ENCODE data around the gene TRIM27.
A peak's percentile ranks its signal among the peaks of the same experiment; 100 is the strongest.

Gene TRIM27

GRCh38 chr6:28922004-28922820 lies 1.6 kb downstream of the TRIM27 start:
- Histone ChIP-seq H3K27ac (ENCODE audit: low read depth in 2 of 2, low read length in 2 of 2) (peak overlapping the region; percentile 94 to 97), H3K36me3 (ENCODE audit: control insufficient read depth in 2 of 2, insufficient read depth in 2 of 2, low read length in 2 of 2) (peaks cover 30 to 32% of the 10 kb centered on the region in 2 donors), H3K4me1 (ENCODE audit: control insufficient read depth in 2 of 2, insufficient read depth in 2 of 2, low read length in 2 of 2) (peaks cover 10 to 13% of the 10 kb centered on the region in 2 donors), H3K27me3 (ENCODE audit: control insufficient read depth in 2 of 2, insufficient read depth in 2 of 2, low read length in 2 of 2) (no peaks in the 10 kb centered on the region), H3K4me3 (ENCODE audit: low read length in 2 of 2) (peak overlapping the region; percentile 79 to 85), H3K9ac (ENCODE audit: low read depth in 1 of 2, low read length in 2 of 2) (peak overlapping the region; percentile 94 to 95), H3K9me3 (ENCODE audit: control insufficient read depth in 2 of 2, low read length in 2 of 2) (no peaks in the 10 kb centered on the region)

GRCh38 chr6:28920281-28920680 lies 3.5 kb downstream of the TRIM27 start:
- Histone ChIP-seq H3K36me3 (ENCODE audit: control insufficient read depth in 2 of 2, insufficient read depth in 2 of 2, low read length in 2 of 2) (peaks cover 40 to 44% of the 10 kb centered on the region in 2 donors), H3K4me1 (ENCODE audit: control insufficient read depth in 2 of 2, insufficient read depth in 2 of 2, low read length in 2 of 2) (peaks cover 10 to 13% of the 10 kb centered on the region in 2 donors), H3K27ac (ENCODE audit: low read depth in 2 of 2, low read length in 2 of 2) (no peak overlapping the region), H3K9ac (ENCODE audit: low read depth in 1 of 2, low read length in 2 of 2) (no peak overlapping the region), H3K9me3 (ENCODE audit: control insufficient read depth in 2 of 2, low read length in 2 of 2) (no peaks in the 10 kb centered on the region), H3K4me3 (ENCODE audit: low read length in 2 of 2) (no peak overlapping the region), H3K27me3 (ENCODE audit: control insufficient read depth in 2 of 2, insufficient read depth in 2 of 2, low read length in 2 of 2) (no peaks in the 10 kb centered on the region)

DNA sequence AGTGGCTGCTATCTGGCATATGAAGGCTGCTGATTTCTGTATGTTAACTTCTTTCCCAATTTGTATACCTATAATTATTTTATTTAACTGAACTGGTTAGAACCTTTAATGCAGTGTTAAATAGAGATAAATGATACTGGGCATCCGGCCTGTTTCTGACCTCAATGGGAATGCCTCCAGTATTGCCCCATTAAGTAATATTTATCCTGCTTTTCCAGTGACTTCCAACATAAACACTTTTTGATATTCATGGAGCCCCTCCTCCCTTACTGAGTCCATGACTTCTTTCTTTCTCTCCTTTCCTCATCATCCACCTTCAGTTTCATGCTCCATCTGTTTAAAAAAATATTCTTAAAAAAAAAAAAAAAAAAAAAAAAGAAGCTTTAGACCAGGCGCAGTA lies 8.8 kb downstream of the TRIM27 start:
- H3K36me3 ChIP-seq (ENCODE audit: control insufficient read depth in 2 of 2, insufficient read depth in 2 of 2, low read length in 2 of 2) = peaks cover 50 to 58% of the 10 kb centered on the region in 2 donors
- no peak overlapping the region for H3K4me3 ChIP-seq (ENCODE audit: low read length in 2 of 2)
- H3K27me3 ChIP-seq (ENCODE audit: control insufficient read depth in 2 of 2, insufficient read depth in 2 of 2, low read length in 2 of 2) = no peaks in the 10 kb centered on the region
- no peak overlapping the region for H3K9ac ChIP-seq (ENCODE audit: low read depth in 1 of 2, low read length in 2 of 2)
- no peak overlapping the region for H3K27ac ChIP-seq (ENCODE audit: low read depth in 2 of 2, low read length in 2 of 2)
- no peaks in the 10 kb centered on the region for H3K9me3 ChIP-seq (ENCODE audit: control insufficient read depth in 2 of 2, low read length in 2 of 2)
- no peaks in the 10 kb centered on the region for H3K4me1 ChIP-seq (ENCODE audit: control insufficient read depth in 2 of 2, insufficient read depth in 2 of 2, low read length in 2 of 2)

DNA sequence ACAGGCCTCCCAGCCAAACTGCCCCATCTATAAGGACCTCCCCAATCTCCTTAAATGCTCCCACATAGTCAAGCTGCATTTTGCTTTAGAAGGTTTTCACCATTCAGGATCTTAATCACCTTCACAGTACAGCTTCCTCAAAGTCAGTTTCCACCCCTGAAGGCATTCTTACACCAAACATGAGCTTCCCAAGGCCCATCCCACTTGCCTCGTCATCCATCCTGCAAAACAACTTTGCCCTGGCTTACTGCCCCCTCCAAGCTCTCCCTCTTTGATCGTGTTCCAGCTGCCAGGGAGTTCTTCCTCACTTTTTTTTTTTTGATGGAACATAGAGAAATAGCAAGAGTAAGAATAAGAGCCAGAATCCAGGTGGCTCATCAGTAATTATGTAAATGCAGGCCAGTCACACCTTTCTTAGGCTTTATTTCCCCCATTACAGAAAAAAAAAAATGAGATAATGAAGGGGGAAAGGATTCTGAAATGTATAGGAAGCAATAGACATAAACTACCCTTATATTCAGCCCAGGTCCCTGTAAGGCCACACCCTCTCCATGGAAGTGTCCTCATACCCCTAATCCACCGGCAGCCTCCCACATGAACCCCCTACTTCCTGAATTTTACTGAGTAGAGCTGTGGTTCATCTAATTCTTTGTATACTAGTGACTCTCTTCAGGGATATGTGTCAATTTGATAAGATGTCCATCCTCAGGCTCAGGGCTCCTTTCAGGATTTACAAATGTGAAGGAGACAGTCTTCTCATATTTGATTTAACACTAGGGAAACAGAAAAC lies 12.7 kb downstream of the TRIM27 start:
- Histone ChIP-seq H3K36me3 (ENCODE audit: control insufficient read depth in 2 of 2, insufficient read depth in 2 of 2, low read length in 2 of 2) (peaks cover 55 to 64% of the 10 kb centered on the region in 2 donors), H3K4me3 (ENCODE audit: low read length in 2 of 2) (no peak overlapping the region), H3K4me1 (ENCODE audit: control insufficient read depth in 2 of 2, insufficient read depth in 2 of 2, low read length in 2 of 2) (no peaks in the 10 kb centered on the region), H3K27me3 (ENCODE audit: control insufficient read depth in 2 of 2, insufficient read depth in 2 of 2, low read length in 2 of 2) (no peaks in the 10 kb centered on the region), H3K9me3 (ENCODE audit: control insufficient read depth in 2 of 2, low read length in 2 of 2) (no peaks in the 10 kb centered on the region), H3K9ac (ENCODE audit: low read depth in 1 of 2, low read length in 2 of 2) (no peak overlapping the region), H3K27ac (ENCODE audit: low read depth in 2 of 2, low read length in 2 of 2) (no peak overlapping the region)

DNA sequence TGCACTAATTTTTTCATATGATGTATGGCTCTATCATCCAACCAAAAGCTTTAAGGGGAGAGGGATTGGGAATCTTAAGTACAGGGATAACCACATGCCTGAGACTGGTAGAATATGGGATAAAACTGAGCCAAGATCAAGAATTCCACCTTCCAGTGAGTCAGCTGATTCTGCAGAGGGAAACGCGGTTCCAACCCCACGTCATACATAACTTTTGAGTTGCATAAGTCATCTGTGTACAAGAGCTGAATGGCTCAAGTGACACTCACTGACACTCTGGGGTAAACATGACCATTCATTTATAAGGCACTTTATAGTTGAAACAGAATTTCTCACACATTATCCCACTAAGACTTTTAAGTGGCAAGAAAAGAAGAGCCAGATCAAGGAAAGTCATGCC lies 16.4 kb downstream of the TRIM27 start:
- Histone ChIP-seq H3K4me3 (ENCODE audit: low read length in 2 of 2) (no peak overlapping the region), H3K27me3 (ENCODE audit: control insufficient read depth in 2 of 2, insufficient read depth in 2 of 2, low read length in 2 of 2) (no peaks in the 10 kb centered on the region), H3K4me1 (ENCODE audit: control insufficient read depth in 2 of 2, insufficient read depth in 2 of 2, low read length in 2 of 2) (no peaks in the 10 kb centered on the region), H3K9ac (ENCODE audit: low read depth in 1 of 2, low read length in 2 of 2) (no peak overlapping the region), H3K36me3 (ENCODE audit: control insufficient read depth in 2 of 2, insufficient read depth in 2 of 2, low read length in 2 of 2) (peaks cover 70 to 80% of the 10 kb centered on the region in 2 donors), H3K27ac (ENCODE audit: low read depth in 2 of 2, low read length in 2 of 2) (no peak overlapping the region), H3K9me3 (ENCODE audit: control insufficient read depth in 2 of 2, low read length in 2 of 2) (no peaks in the 10 kb centered on the region)

- H3K9ac ChIP-seq (ENCODE audit: low read depth in 1 of 2, low read length in 2 of 2) = no peak overlapping the region
- no peaks in the 10 kb centered on the region for H3K4me1 ChIP-seq (ENCODE audit: control insufficient read depth in 2 of 2, insufficient read depth in 2 of 2, low read length in 2 of 2)
- no peaks in the 10 kb centered on the region for H3K9me3 ChIP-seq (ENCODE audit: control insufficient read depth in 2 of 2, low read length in 2 of 2)
- H3K27ac ChIP-seq (ENCODE audit: low read depth in 2 of 2, low read length in 2 of 2) = no peak overlapping the region
- H3K4me3 ChIP-seq (ENCODE audit: low read length in 2 of 2) = no peak overlapping the region
- peaks cover 73 to 74% of the 10 kb centered on the region in 2 donors for H3K36me3 ChIP-seq (ENCODE audit: control insufficient read depth in 2 of 2, insufficient read depth in 2 of 2, low read length in 2 of 2)
- no peaks in the 10 kb centered on the region for H3K27me3 ChIP-seq (ENCODE audit: control insufficient read depth in 2 of 2, insufficient read depth in 2 of 2, low read length in 2 of 2)
These were observed 17.1 kb downstream of the TRIM27 start for GRCh38 chr6:28906669-28907068.

DNA sequence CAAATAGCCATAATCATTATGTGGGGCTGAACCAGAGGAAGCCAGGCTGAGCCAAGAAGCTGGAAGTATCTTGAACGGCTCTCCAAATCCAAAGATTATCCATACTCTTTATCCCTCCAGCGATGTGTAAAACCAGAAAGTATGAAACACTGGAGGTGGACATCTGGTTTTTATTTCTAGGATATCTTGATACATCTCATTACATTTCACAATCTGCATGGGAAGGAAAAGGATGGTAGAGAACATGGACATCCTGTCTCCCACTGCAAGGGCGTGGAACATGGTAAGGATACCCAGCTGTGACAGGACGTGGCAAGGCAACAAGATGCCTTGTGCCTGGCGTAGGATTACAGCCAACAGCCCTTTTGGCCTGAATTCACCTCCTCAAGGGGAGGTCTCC lies 20.1 kb downstream of the TRIM27 start:
- H3K36me3 ChIP-seq (ENCODE audit: control insufficient read depth in 2 of 2, insufficient read depth in 2 of 2, low read length in 2 of 2) = peaks cover 54 to 61% of the 10 kb centered on the region in 2 donors
- H3K27me3 ChIP-seq (ENCODE audit: control insufficient read depth in 2 of 2, insufficient read depth in 2 of 2, low read length in 2 of 2) = no peaks in the 10 kb centered on the region
- no peaks in the 10 kb centered on the region for H3K4me1 ChIP-seq (ENCODE audit: control insufficient read depth in 2 of 2, insufficient read depth in 2 of 2, low read length in 2 of 2)
- no peaks in the 10 kb centered on the region for H3K9me3 ChIP-seq (ENCODE audit: control insufficient read depth in 2 of 2, low read length in 2 of 2)
- no peak overlapping the region for H3K9ac ChIP-seq (ENCODE audit: low read depth in 1 of 2, low read length in 2 of 2)
- no peak overlapping the region for H3K27ac ChIP-seq (ENCODE audit: low read depth in 2 of 2, low read length in 2 of 2)
- no peak overlapping the region for H3K4me3 ChIP-seq (ENCODE audit: low read length in 2 of 2)

DNA sequence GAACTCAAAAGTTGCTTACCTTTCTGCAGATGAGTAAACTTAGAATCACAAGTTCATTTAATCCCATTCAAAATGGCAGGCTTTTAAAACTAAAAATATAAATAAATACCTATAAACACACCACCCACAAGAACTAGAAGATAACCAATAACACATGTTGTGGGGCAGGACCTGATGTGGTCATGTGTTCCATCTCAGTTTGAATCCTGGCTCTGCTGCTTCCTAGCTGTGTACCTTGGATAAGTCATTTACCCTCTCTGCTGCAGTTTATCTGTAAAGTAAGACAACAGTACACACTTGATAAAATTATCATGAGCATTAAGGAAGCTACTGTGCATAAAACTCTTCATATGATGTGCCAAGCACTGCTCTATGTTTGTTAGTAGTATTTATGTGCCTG lies 22.0 kb downstream of the TRIM27 start:
- H3K36me3 ChIP-seq (ENCODE audit: control insufficient read depth in 2 of 2, insufficient read depth in 2 of 2, low read length in 2 of 2) = peaks cover 36 to 43% of the 10 kb centered on the region in 2 donors
- H3K4me1 ChIP-seq (ENCODE audit: control insufficient read depth in 2 of 2, insufficient read depth in 2 of 2, low read length in 2 of 2) = no peaks in the 10 kb centered on the region
- H3K9ac ChIP-seq (ENCODE audit: low read depth in 1 of 2, low read length in 2 of 2) = no peak overlapping the region
- no peaks in the 10 kb centered on the region for H3K27me3 ChIP-seq (ENCODE audit: control insufficient read depth in 2 of 2, insufficient read depth in 2 of 2, low read length in 2 of 2)
- no peak overlapping the region for H3K27ac ChIP-seq (ENCODE audit: low read depth in 2 of 2, low read length in 2 of 2)
- no peak overlapping the region for H3K4me3 ChIP-seq (ENCODE audit: low read length in 2 of 2)
- H3K9me3 ChIP-seq (ENCODE audit: control insufficient read depth in 2 of 2, low read length in 2 of 2) = no peaks in the 10 kb centered on the region

DNA sequence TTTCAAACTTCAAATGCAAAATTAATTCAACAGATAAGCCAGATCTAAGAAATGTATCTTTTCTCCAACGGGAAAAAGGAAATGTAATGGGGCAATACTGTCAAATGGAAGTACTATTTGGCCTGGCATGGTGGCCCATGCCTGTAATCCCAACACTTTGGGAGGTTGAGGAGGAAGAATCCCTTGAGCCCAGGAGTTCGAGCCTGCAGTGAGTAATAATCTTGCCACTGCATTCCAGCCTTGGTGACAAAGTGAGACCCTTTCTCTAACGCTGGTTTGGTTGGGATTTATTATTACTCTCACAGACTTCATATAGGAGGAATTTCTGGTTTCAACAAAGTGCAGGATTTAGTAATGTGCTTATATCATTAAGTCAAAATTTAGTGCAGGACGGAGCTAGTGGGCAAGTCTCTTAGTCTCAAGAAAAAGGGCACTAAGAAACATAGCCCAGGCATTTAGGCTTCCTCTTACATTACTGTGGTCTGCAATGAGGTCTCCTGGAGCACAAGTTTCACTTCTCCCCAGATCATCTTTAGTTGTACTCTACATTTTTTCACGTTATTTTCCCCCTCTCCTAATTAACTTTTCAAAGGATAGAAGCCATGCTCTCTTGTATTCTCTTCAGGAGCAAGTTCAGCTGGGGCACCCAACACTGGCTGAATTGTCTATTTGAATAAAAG lies 23.1 kb downstream of the TRIM27 start:
- no peaks in the 10 kb centered on the region for H3K27me3 ChIP-seq (ENCODE audit: control insufficient read depth in 2 of 2, insufficient read depth in 2 of 2, low read length in 2 of 2)
- H3K4me3 ChIP-seq (ENCODE audit: low read length in 2 of 2) = no peak overlapping the region
- H3K4me1 ChIP-seq (ENCODE audit: control insufficient read depth in 2 of 2, insufficient read depth in 2 of 2, low read length in 2 of 2) = no peaks in the 10 kb centered on the region
- no peaks in the 10 kb centered on the region for H3K9me3 ChIP-seq (ENCODE audit: control insufficient read depth in 2 of 2, low read length in 2 of 2)
- H3K36me3 ChIP-seq (ENCODE audit: control insufficient read depth in 2 of 2, insufficient read depth in 2 of 2, low read length in 2 of 2) = peaks cover 29 to 36% of the 10 kb centered on the region in 2 donors
- H3K27ac ChIP-seq (ENCODE audit: low read depth in 2 of 2, low read length in 2 of 2) = no peak overlapping the region
- H3K9ac ChIP-seq (ENCODE audit: low read depth in 1 of 2, low read length in 2 of 2) = no peak overlapping the region

DNA sequence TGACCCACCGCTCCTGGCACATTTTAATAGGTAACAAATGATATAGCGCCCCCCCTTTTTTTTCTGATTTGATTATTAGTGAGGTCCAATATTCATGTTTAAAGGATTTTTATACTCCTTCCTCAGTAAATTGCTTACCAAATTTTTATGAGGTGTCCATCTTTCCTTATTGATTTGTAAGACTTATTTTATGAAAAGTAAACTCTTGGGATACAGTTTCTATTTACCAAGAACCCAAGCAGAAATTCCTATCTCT lies 25.1 kb downstream of the TRIM27 start:
- H3K9me3 ChIP-seq (ENCODE audit: control insufficient read depth in 2 of 2, low read length in 2 of 2) = no peaks in the 10 kb centered on the region
- H3K9ac ChIP-seq (ENCODE audit: low read depth in 1 of 2, low read length in 2 of 2) = no peak overlapping the region
- no peaks in the 10 kb centered on the region for H3K4me1 ChIP-seq (ENCODE audit: control insufficient read depth in 2 of 2, insufficient read depth in 2 of 2, low read length in 2 of 2)
- no peak overlapping the region for H3K4me3 ChIP-seq (ENCODE audit: low read length in 2 of 2)
- no peaks in the 10 kb centered on the region for H3K27me3 ChIP-seq (ENCODE audit: control insufficient read depth in 2 of 2, insufficient read depth in 2 of 2, low read length in 2 of 2)
- no peak overlapping the region for H3K27ac ChIP-seq (ENCODE audit: low read depth in 2 of 2, low read length in 2 of 2)
- peaks cover 18 to 20% of the 10 kb centered on the region in 2 donors for H3K36me3 ChIP-seq (ENCODE audit: control insufficient read depth in 2 of 2, insufficient read depth in 2 of 2, low read length in 2 of 2)
